HepG2 (cell line): ENCODE measurements around the gene THADA. TPM values are rescaled to one million over a fixed set of nuclear protein-coding genes. Genes with fewer than 3 reads are reported as not detected.

Experiments used
- FOSL2 ChIP-seq: sonication (generic); formaldehyde crosslinking; IDR thresholded peaks from 2 replicates; pipeline ENCODE4 v1.4.0; 2020; ENCODE audit warnings: missing genetic modification reagents
- GLMP ChIP-seq: sonication (generic); formaldehyde crosslinking; IDR thresholded peaks from 2 replicates; pipeline ENCODE4 v1.9.0; 2021; ENCODE audit warnings: missing genetic modification reagents, mild to moderate bottlenecking, borderline replicate concordance
- HNF4G ChIP-seq, 2 experiments: sonication (generic) in 1 of 2; formaldehyde crosslinking in 1 of 2; IDR thresholded peaks; 2 replicates each; pipeline versions ENCODE4 v1.4.0 to v1.6.1; 2011 to 2020; ENCODE audit warnings: borderline replicate concordance in 2 of 2, low read depth in 2 of 2, mild to moderate bottlenecking in 2 of 2, low read length in 1 of 2, missing genetic modification reagents in 1 of 2, moderate library complexity in 1 of 2
- HNRNPLL ChIP-seq: fragments of 200-400 bp; formaldehyde crosslinking; IDR thresholded peaks from 2 replicates; pipeline ENCODE4 v1.6.1; 2017; ENCODE audit warnings: mild to moderate bottlenecking, low read depth, low read length; ENCODE audit not compliant: poor library complexity, severe bottlenecking
- KDM5A ChIP-seq: fragments of 200-600 bp; sonication (generic); IDR thresholded peaks from 2 replicates; pipeline ENCODE4 v1.7.0; 2018; ENCODE audit warnings: antibody characterized with exemption, mild to moderate bottlenecking, low read length, borderline replicate concordance
- KLF13 ChIP-seq: sonication (generic); formaldehyde crosslinking; IDR thresholded peaks from 2 replicates; pipeline ENCODE4 v1.4.0; 2020; ENCODE audit warnings: mild to moderate bottlenecking, missing genetic modification reagents
- LCORL ChIP-seq, 2 experiments: fragments of 450-650 bp in 1 of 2; sonication (generic) in 1 of 2; formaldehyde crosslinking in 1 of 2; IDR thresholded peaks; 2 replicates each; pipeline versions ENCODE4 v1.5.0 to v1.6.1; 2017 to 2020; ENCODE audit warnings: antibody characterized with exemption in 1 of 2, missing genetic modification reagents in 1 of 2
- MIER3 ChIP-seq: IDR thresholded peaks from 2 replicates; pipeline ENCODE4 v1.6.1; 2016; ENCODE audit warnings: missing compliant biosample characterization, borderline replicate concordance
- NFIC ChIP-seq: IDR thresholded peaks from 2 replicates; pipeline ENCODE4 v1.6.1; 2012; ENCODE audit warnings: mild to moderate bottlenecking, low read length, inconsistent platforms
- SKIL ChIP-seq: sonication (generic); formaldehyde crosslinking; IDR thresholded peaks from 2 replicates; pipeline ENCODE4 v1.8.0; 2022; ENCODE audit warnings: missing genetic modification reagents, mild to moderate bottlenecking, moderate library complexity, borderline replicate concordance
- TAF1 ChIP-seq: sonication (generic); formaldehyde crosslinking; IDR thresholded peaks from 2 replicates; pipeline ENCODE4 v1.4.0; 2020; ENCODE audit warnings: missing genetic modification reagents
- ZBTB3 ChIP-seq: sonication (generic); formaldehyde crosslinking; IDR thresholded peaks from 2 replicates; pipeline ENCODE4 v1.4.0; 2020; ENCODE audit warnings: low read depth, mild to moderate bottlenecking, moderate library complexity, missing genetic modification reagents, borderline replicate concordance
- ZBTB33 ChIP-seq: sonication (generic); formaldehyde crosslinking; IDR thresholded peaks from 2 replicates; pipeline ENCODE4 v1.4.0; 2020; ENCODE audit warnings: missing genetic modification reagents
- ZMYM2 ChIP-seq: sonication (generic); formaldehyde crosslinking; IDR thresholded peaks from 2 replicates; pipeline ENCODE4 v1.8.0; 2022; ENCODE audit warnings: mild to moderate bottlenecking, missing genetic modification reagents
- ZNF431 ChIP-seq: sonication (generic); formaldehyde crosslinking; IDR thresholded peaks from 2 replicates; pipeline ENCODE4 v1.9.0; 2022; ENCODE audit warnings: missing genetic modification reagents, low read depth, mild to moderate bottlenecking, borderline replicate concordance
- ZNF558 ChIP-seq: sonication (generic); formaldehyde crosslinking; IDR thresholded peaks from 2 replicates; pipeline ENCODE4 v1.9.0; 2022; ENCODE audit warnings: mild to moderate bottlenecking, missing genetic modification reagents, borderline replicate concordance
- polyA plus RNA-seq, 8 experiments: library from polyadenylated mRNA; depleted of rRNA in 3 of 8; stranded (reverse) in 7 of 8; unstranded in 1 of 8; fragments of >200 nt; fragmentation: Illumina TruSeq in 4 of 8; extraction: Trizol in 4 of 8; gene quantifications; 2 replicates each; pipeline versions ENCODE4 v1.2.1 to v1.2.3, GENCODE V29; 2011 to 2016; ENCODE audit warnings: low read depth in 4 of 8, missing spikeins in 1 of 8, mixed read lengths in 1 of 8; ENCODE audit not compliant: insufficient read depth in 1 of 8
- total RNA-seq, 5 experiments: library from RNA; depleted of rRNA; stranded (reverse); fragments of >200 nt; fragmentation: Illumina TruSeq; extraction: Trizol; gene quantifications; 2 replicates each; pipeline ENCODE4 v1.2.3, GENCODE V29; 2016; ENCODE audit warnings: low read depth in 1 of 5
- TF ChIP-seq, protein P1 (sequence below): sonication (generic); formaldehyde crosslinking; IDR thresholded peaks from 2 replicates; pipeline ENCODE4 v1.4.0; 2020; ENCODE audit warnings: mild to moderate bottlenecking, low read depth, missing genetic modification reagents
- TF ChIP-seq, protein P2 (sequence below): sonication (generic); formaldehyde crosslinking; IDR thresholded peaks from 2 replicates; pipeline ENCODE4 v1.4.0; 2020; ENCODE audit warnings: missing genetic modification reagents, low read depth, mild to moderate bottlenecking, borderline replicate concordance

Gene THADA
- total and polyA plus RNA-seq, 2 of the 13 experiments (the other 11 are each of a cell fraction or from before 2014, with no cell fraction given) = 12.7 to 21.7 TPM

- TF ChIP-seq KDM5A = no peak
- peak; percentile 36 for TF ChIP-seq HNRNPLL
- no peak for TF ChIP-seq NFIC
- TF ChIP-seq FOSL2 (CRISPR knock-in tag) = peak; percentile 85
- no peak for TF ChIP-seq KLF13 (CRISPR knock-in tag)
- peak; percentile 37; the same call in 1 of the 2 replicates for TF ChIP-seq ZBTB33 (CRISPR knock-in tag)
- no peak for TF ChIP-seq ZNF558 (CRISPR knock-in tag)
- TF ChIP-seq, protein P1, sequence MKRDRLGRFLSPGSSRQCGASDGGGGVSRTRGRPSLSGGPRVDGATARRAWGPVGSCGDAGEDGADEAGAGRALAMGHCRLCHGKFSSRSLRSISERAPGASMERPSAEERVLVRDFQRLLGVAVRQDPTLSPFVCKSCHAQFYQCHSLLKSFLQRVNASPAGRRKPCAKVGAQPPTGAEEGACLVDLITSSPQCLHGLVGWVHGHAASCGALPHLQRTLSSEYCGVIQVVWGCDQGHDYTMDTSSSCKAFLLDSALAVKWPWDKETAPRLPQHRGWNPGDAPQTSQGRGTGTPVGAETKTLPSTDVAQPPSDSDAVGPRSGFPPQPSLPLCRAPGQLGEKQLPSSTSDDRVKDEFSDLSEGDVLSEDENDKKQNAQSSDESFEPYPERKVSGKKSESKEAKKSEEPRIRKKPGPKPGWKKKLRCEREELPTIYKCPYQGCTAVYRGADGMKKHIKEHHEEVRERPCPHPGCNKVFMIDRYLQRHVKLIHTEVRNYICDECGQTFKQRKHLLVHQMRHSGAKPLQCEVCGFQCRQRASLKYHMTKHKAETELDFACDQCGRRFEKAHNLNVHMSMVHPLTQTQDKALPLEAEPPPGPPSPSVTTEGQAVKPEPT (CRISPR knock-in tag) = no peak
- peak; percentile 5; the same call in 1 of the 2 replicates for TF ChIP-seq HNF4G (IDR thresholded peaks at IDR 0.05; ENCODE audit: borderline replicate concordance, low read depth, low read length)
- TF ChIP-seq HNF4G (CRISPR knock-in tag; IDR thresholded peaks at IDR 0.05; ENCODE audit: borderline replicate concordance, low read depth) = peak; percentile 46; the same call in 1 of the 2 replicates
- TF ChIP-seq LCORL (IDR thresholded peaks at IDR 0.05) = no peak
- TF ChIP-seq LCORL (CRISPR knock-in tag; IDR thresholded peaks at IDR 0.05) = peak; percentile 96
- TF ChIP-seq ZNF431 = peak; percentile 59; the same call in 1 of the 2 replicates
- no peak for TF ChIP-seq GLMP
- TF ChIP-seq, protein P2, sequence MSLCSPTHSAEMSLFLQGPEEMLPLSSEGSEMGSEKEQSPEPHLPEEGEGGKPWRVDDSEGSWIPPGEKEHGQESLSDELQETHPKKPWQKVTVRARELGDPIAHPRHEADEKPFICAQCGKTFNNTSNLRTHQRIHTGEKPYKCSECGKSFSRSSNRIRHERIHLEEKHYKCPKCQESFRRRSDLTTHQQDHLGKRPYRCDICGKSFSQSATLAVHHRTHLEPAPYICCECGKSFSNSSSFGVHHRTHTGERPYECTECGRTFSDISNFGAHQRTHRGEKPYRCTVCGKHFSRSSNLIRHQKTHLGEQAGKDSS (CRISPR knock-in tag) = peak; percentile 83; the same call in 1 of the 2 replicates
- peak; percentile 51; the same call in 1 of the 2 replicates for TF ChIP-seq SKIL (CRISPR knock-in tag)
- TF ChIP-seq ZMYM2 (CRISPR knock-in tag) = peak; percentile 13
- peak; percentile 68; the same call in 1 of the 2 replicates for TF ChIP-seq MIER3
- peak; percentile 60; the same call in 1 of the 2 replicates for TF ChIP-seq TAF1 (CRISPR knock-in tag)
- TF ChIP-seq ZBTB3 (CRISPR knock-in tag) = peak; percentile 61; the same call in 1 of the 2 replicates
Measured at GRCh38 chr2:43199492-43200488, 396.0 kb downstream of the THADA start (continued).
